Endodermal cell (in vitro differentiated cells): Measurements from ENCODE around the gene IGF2. TPM values are rescaled to one million over a fixed set of nuclear protein-coding genes. Genes with fewer than 3 reads are reported as not detected.

Experiments
- DNase-seq: peaks from one replicate; pipeline ENCODE4 v3.0.0-alpha.2; 2017
- H3K27ac ChIP-seq: 2 replicates; pipeline ENCODE4 v1.5.1; 2013; ENCODE audit warnings: mild to moderate bottlenecking, low read depth, low read length, moderate library complexity
- H3K27me3 ChIP-seq: 2 replicates; pipeline ENCODE4 v1.6.1; 2013; ENCODE audit warnings: mild to moderate bottlenecking, low read length, moderate library complexity; ENCODE audit not compliant: insufficient read depth, control insufficient read depth, poor library complexity, severe bottlenecking
- H3K36me3 ChIP-seq: 2 replicates; pipeline ENCODE4 v1.7.0; 2013; ENCODE audit warnings: mild to moderate bottlenecking, low read length, moderate library complexity; ENCODE audit not compliant: control insufficient read depth, insufficient read depth
- H3K4me1 ChIP-seq: one replicate; pipeline ENCODE4 v1.7.0; 2013; ENCODE audit warnings: low read length; ENCODE audit not compliant: control insufficient read depth, insufficient read depth
- H3K4me3 ChIP-seq: 2 replicates; pipeline ENCODE4 v1.5.1; 2013; ENCODE audit warnings: mild to moderate bottlenecking, low read length, moderate library complexity
- H3K9ac ChIP-seq: 2 replicates; pipeline ENCODE4 v1.6.1; 2013; ENCODE audit warnings: mild to moderate bottlenecking, low read length, moderate library complexity; ENCODE audit not compliant: poor library complexity, severe bottlenecking; ENCODE audit errors: extremely low read depth
- H3K9me3 ChIP-seq: 2 replicates; pipeline ENCODE4 v1.6.1; 2013; ENCODE audit warnings: mild to moderate bottlenecking, low read length, moderate library complexity; ENCODE audit not compliant: control insufficient read depth
- H3K27ac Mint-ChIP-seq: 2 replicates; pipeline ENCODE4 v1.8.0; 2020; ENCODE audit warnings: mixed read lengths
- H3K27me3 Mint-ChIP-seq: 2 replicates; pipeline ENCODE4 v1.8.0; 2021; ENCODE audit warnings: mild to moderate bottlenecking, mixed read lengths; ENCODE audit not compliant: insufficient read depth
- H3K36me3 Mint-ChIP-seq: 2 replicates; pipeline ENCODE4 v1.8.0; 2020; ENCODE audit warnings: low read depth, mixed read lengths
- H3K4me1 Mint-ChIP-seq: 2 replicates; pipeline ENCODE4 v1.8.0; 2020; ENCODE audit warnings: mixed read lengths
- H3K4me3 Mint-ChIP-seq: 2 replicates; pipeline ENCODE4 v1.8.0; 2020; ENCODE audit warnings: mild to moderate bottlenecking, moderate library complexity, mixed read lengths
- H3K9me3 Mint-ChIP-seq: 2 replicates; pipeline ENCODE4 v1.8.0; 2020; ENCODE audit warnings: mild to moderate bottlenecking, mixed read lengths
- WGBS, 2 experiments: methylation state at CpG; one replicate each; pipeline versions ENCODE4 v1.1.5 to v1.1.7; 2013; ENCODE audit warnings: missing lambda C conversion rate in 2 of 2, mixed read lengths in 1 of 2; ENCODE audit not compliant: insufficient coverage in 1 of 2, insufficient read length in 1 of 2; 5-methylcytosine and 5-hydroxymethylcytosine counted together
- total RNA-seq, 2 donors: library from RNA; stranded (reverse); fragmentation: NEBNext Ultra II Directional in 1 of 2; extraction: Animal tissue kit (Norgen Biotek cat#: 25700) in 1 of 2; gene quantifications; 2 replicates in 1 of 2; 3 replicates in 1 of 2; pipeline ENCODE4 v1.2.1, GENCODE V29; 2021
- TF ChIP-seq, protein P1 (sequence below): fragments of 200-600 bp; sonication (generic); conservative IDR thresholded peaks from 2 replicates; pipeline ENCODE4 v1.5.0; 2021; ENCODE audit warnings: antibody characterized with exemption, mild to moderate bottlenecking

The IGF2 gene
- total RNA-seq, 2 donors from 2014 or later: 0.80 to 5.1 TPM

DNA sequence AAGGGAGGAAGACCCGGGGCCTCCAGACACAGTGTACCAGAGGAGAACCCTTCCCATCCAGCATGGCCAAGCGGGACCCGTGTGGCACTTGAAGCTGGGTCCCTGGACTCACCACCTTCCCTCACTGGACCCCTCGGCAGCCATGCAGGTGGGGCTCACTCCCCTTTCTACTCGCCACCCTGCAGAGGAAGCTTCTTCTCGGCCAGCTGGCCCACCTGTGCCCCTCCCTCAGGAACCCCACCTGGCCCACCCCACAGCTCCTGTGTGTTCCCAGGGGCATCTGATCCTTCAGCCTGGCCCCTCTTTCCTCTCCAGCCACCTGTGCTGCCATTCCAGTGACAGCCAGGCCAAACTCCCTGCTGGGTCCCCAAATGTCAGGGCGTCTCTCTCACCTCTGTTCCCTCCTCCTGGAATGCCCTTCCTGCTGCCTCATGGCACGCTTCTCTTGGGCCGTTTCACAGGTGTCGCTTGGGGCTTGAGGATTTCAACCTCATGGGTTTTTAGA is 38.0 kb downstream of the IGF2 start:
- 91 to 100% methylated on average over 3 to 10 of the region's 10 CpGs for WGBS, 2 experiments
- H3K4me3 Mint-ChIP-seq: no peak overlapping the region

DNA sequence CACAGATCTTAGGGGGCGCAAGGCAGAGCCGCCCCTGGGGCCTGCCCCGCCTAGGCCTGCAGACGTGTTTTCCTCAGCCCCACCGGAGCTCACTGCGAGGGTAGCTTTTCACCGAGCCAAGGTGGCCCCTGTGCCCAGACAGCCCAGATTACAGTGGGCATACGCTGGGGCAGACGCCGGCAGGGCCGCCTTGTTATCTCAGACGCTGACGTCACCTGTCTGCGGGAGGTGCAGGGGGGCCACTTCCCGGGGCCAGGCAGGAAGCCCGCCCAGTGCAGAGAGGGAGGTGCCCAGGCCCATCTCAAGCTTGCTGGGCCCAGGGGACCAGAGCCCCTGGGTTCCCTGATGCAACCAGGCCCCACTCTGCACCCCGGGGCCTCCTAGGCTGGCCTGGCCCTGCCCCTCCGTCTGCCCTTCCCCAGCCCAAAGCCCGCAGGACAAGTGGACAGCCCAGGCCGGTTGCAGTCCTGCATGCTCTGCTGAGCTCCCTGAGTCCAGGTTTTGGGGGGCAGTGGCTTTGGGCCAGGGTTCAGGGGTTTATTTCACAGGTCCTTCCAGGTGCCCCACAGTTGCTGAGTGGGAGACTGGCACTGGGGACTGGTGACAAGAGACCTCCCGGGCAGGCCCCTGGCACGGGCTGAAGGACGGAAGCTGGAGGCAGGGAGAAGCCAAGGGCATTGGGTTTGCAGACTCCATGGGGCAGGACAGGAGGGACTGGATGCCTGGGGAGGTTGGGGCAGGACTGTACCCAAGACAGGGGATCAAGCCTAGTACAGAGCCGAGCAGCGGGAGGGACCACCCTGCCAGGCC is 38.6 kb downstream of the IGF2 start:
- Histone ChIP-seq H3K4me3 (no peak overlapping the region), H3K27me3 (no peaks in the 10 kb centered on the region), H3K36me3 (no peaks in the 10 kb centered on the region), H3K9ac (no peak overlapping the region), H3K4me1 (peaks cover 6% of the 10 kb centered on the region), H3K9me3 (no peaks in the 10 kb centered on the region), H3K27ac (no peak overlapping the region)
- TF ChIP-seq, protein P1, sequence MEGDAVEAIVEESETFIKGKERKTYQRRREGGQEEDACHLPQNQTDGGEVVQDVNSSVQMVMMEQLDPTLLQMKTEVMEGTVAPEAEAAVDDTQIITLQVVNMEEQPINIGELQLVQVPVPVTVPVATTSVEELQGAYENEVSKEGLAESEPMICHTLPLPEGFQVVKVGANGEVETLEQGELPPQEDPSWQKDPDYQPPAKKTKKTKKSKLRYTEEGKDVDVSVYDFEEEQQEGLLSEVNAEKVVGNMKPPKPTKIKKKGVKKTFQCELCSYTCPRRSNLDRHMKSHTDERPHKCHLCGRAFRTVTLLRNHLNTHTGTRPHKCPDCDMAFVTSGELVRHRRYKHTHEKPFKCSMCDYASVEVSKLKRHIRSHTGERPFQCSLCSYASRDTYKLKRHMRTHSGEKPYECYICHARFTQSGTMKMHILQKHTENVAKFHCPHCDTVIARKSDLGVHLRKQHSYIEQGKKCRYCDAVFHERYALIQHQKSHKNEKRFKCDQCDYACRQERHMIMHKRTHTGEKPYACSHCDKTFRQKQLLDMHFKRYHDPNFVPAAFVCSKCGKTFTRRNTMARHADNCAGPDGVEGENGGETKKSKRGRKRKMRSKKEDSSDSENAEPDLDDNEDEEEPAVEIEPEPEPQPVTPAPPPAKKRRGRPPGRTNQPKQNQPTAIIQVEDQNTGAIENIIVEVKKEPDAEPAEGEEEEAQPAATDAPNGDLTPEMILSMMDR: no peak
- Mint-ChIP-seq H3K4me1 (peaks cover 8% of the 10 kb centered on the region), H3K4me3 (no peak overlapping the region), H3K36me3 (no peaks in the 10 kb centered on the region), H3K9me3 (no peaks in the 10 kb centered on the region), H3K27ac (no peak overlapping the region), H3K27me3 (peaks cover 8% of the 10 kb centered on the region)
- WGBS, 2 experiments: 87% methylated on average over 16 to 25 of the region's 25 CpGs
- no peak for DNase-seq

More for the DNA sequence above, 38.0 kb downstream of the IGF2 start:
- H3K27me3 Mint-ChIP-seq: peaks cover 8% of the 10 kb centered on the region
- H3K4me1 ChIP-seq: peaks cover 6% of the 10 kb centered on the region
- H3K36me3 Mint-ChIP-seq: no peaks in the 10 kb centered on the region
- H3K9ac ChIP-seq: no peak overlapping the region
- no peak overlapping the region for H3K27ac ChIP-seq
- no peak overlapping the region for H3K27ac Mint-ChIP-seq
- TF ChIP-seq, protein P1: no peak
- no peak overlapping the region for H3K4me3 ChIP-seq
- no peaks in the 10 kb centered on the region for H3K27me3 ChIP-seq
- H3K4me1 Mint-ChIP-seq: peaks cover 8% of the 10 kb centered on the region
- DNase-seq: no peak
- H3K9me3 Mint-ChIP-seq: no peaks in the 10 kb centered on the region
- no peaks in the 10 kb centered on the region for H3K36me3 ChIP-seq
- H3K9me3 ChIP-seq: no peaks in the 10 kb centered on the region

DNA sequence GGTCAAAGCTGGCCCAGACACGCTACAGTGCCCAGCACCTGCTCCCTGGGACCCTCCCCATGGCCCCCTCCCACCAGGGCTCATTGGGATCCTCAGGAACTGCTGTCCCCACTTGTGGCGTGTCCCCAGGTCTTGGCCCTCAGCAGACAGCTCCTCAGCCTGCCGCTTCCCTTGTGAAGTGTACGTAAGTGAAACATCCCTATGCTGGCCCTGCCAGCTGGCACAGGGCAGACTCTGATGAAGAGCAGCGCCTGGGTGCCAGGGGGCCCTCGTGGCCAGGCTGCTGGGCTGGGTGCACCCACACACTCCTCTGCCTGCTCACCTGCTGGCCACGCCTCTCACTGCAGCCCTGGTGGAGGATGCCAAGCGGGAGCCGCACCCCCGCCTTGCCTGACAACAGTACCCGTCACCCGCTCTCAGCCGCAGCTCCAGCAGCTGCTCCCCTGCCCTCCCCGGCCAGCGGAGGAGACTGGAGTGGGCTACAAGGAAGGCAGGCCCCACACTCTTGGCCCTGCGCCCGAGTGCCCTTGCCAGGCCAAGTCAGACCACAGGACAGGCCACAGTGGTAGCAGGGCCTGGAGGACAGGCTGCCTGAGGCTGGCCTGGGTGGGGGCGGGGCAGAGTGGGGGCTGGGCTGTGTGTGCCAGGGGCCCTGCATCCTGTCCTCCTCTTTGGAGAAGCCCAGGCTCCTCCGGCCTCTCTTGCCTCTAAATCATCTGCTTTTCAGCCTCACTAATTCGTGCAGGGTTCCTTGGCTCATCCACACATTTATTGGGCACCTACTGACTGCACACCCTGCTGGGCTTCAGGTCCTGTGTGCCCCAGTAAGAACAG is 39.5 kb downstream of the IGF2 start:
- Histone ChIP-seq H3K27ac (no peak overlapping the region), H3K4me1 (peaks cover 6% of the 10 kb centered on the region), H3K27me3 (no peaks in the 10 kb centered on the region), H3K36me3 (no peaks in the 10 kb centered on the region), H3K9ac (no peak overlapping the region), H3K4me3 (no peak overlapping the region), H3K9me3 (no peaks in the 10 kb centered on the region)
- peaks cover 8% of the 10 kb centered on the region for H3K4me1 Mint-ChIP-seq
- H3K9me3 Mint-ChIP-seq: no peaks in the 10 kb centered on the region
- WGBS, 2 experiments: 85 to 93% methylated on average over 14 to 20 of the region's 20 CpGs
- H3K27me3 Mint-ChIP-seq: peaks cover 8% of the 10 kb centered on the region
- no peak overlapping the region for H3K4me3 Mint-ChIP-seq
- TF ChIP-seq, protein P1: peak; percentile 38
- H3K27ac Mint-ChIP-seq: no peak overlapping the region
- no peaks in the 10 kb centered on the region for H3K36me3 Mint-ChIP-seq
- DNase-seq: peak; percentile 69
